K562 (cell line): Measurements from ENCODE around the gene SRM. TPM values are rescaled to one million over a fixed set of nuclear protein-coding genes. Genes with fewer than 3 reads are reported as not detected.
A peak's percentile ranks its signal among the peaks of the same experiment; 100 is the strongest.

Experiments used
- BACH1 ChIP-seq: fragments of 200-800 bp; sonication (Bioruptor generic); IDR thresholded peaks from 2 replicates; pipeline ENCODE4 v1.6.1; 2016; ENCODE audit warnings: missing genetic modification characterization, missing compliant biosample characterization
- FIP1L1 ChIP-seq: fragments of 200-400 bp; formaldehyde crosslinking; IDR thresholded peaks from 2 replicates; pipeline ENCODE4 v1.6.1; 2018; ENCODE audit warnings: mild to moderate bottlenecking, low read depth, low read length; ENCODE audit not compliant: poor library complexity, severe bottlenecking
- HDAC8 ChIP-seq: fragments of 450-650 bp; IDR thresholded peaks from 2 replicates; pipeline ENCODE4 v1.6.1; 2016; ENCODE audit warnings: mild to moderate bottlenecking, missing genetic modification characterization, moderate library complexity, missing compliant biosample characterization
- HDGF ChIP-seq: fragments of 450-650 bp; IDR thresholded peaks from 2 replicates; pipeline ENCODE4 v1.6.1; 2016
- HOXB6 ChIP-seq: fragments of 250-450 bp; sonication (Bioruptor Pico); IDR thresholded peaks from 2 replicates; pipeline ENCODE4 v1.5.1; 2022; ENCODE audit warnings: mild to moderate bottlenecking, borderline replicate concordance
- PHF21A ChIP-seq: fragments of 450-650 bp; IDR thresholded peaks from 2 replicates; pipeline ENCODE4 v1.6.1; 2017; ENCODE audit warnings: low read depth, borderline replicate concordance
- POLR2G ChIP-seq: fragments of 200-400 bp; formaldehyde crosslinking; IDR thresholded peaks from 2 replicates; pipeline ENCODE4 v1.6.1; 2017; ENCODE audit warnings: low read depth, mild to moderate bottlenecking, antibody characterized with exemption, low read length, moderate library complexity
- PREB ChIP-seq: sonication (generic); formaldehyde crosslinking; IDR thresholded peaks from 2 replicates; pipeline ENCODE4 v1.8.1; 2023; ENCODE audit warnings: mild to moderate bottlenecking, missing genetic modification reagents
- TEAD2 ChIP-seq: fragments of 450-650 bp; IDR thresholded peaks from 2 replicates; pipeline ENCODE4 v1.6.1; 2016; ENCODE audit warnings: missing genetic modification characterization, control low read depth, missing compliant biosample characterization
- polyA plus RNA-seq, 8 experiments: library from polyadenylated mRNA; depleted of rRNA in 4 of 8; stranded (reverse) in 5 of 8; unstranded in 3 of 8; fragments of >200 nt; fragmentation: Nextera tagmentation in 2 of 8; fragmentation: Illumina TruSeq in 1 of 8; extraction: Ambion mirVana in 2 of 8; extraction: Trizol in 1 of 8; gene quantifications; 2 replicates each; pipeline versions ENCODE4 v1.2.1 to v1.2.3, GENCODE V29; 2011 to 2014; ENCODE audit warnings: inconsistent platforms in 1 of 8, missing spikeins in 1 of 8
- total RNA-seq, 7 experiments: library from RNA; depleted of rRNA in 6 of 7; stranded (reverse); fragments of >200 nt in 6 of 7; fragmentation: Illumina TruSeq in 2 of 7; extraction: Trizol in 2 of 7; gene quantifications; 2 replicates each; pipeline versions ENCODE4 v1.2.1 to v1.2.3, GENCODE V29; 2011 to 2021; ENCODE audit warnings: low replicate concordance in 1 of 7

Gene SRM
- total and polyA plus RNA-seq, 9 of the 15 experiments (the other 6 are each of a cell fraction or from before 2014, with no cell fraction given): 23.9 to 373 (median 82.5) TPM

- TF ChIP-seq BACH1 (tag) (no peak), POLR2G (peak; percentile 83), FIP1L1 (peak; percentile 25), HDAC8 (tag) (no peak), PHF21A (peak; percentile 46; the same call in 1 of the 2 replicates), HOXB6 (no peak), PREB (CRISPR knock-in tag) (0 out of 2 replicates have a peak, but pooled peaks have one; percentile 27), HDGF (no peak), TEAD2 (tag) (no peak)
These were observed 6.7 kb downstream of the SRM start (continued) for GRCh38 chr1:11052839-11053757.
